ENCODE results near the gene CACNA1G.

- TF ChIP-seq CTCF (IDR thresholded peaks at IDR 0.05; ENCODE audit: low read depth, low read length, poor library complexity, severe bottlenecking) (no peak), EZH2phosphoT487 (IDR thresholded peaks at IDR 0.05; ENCODE audit: borderline replicate concordance, low read length) (no peak)
These were observed 47.0 kb upstream of the CACNA1G start for GRCh38 chr17:50513495-50513894.
